KOPT-K1 (cell line): ENCODE data around the gene CFLAR.

ENCODE experiments used
- H3K27ac ChIP-seq: fragments of 200-600 bp; sonication (generic); 2 replicates; pipeline ENCODE4 v1.5.1; 2016; ENCODE audit warnings: antibody characterized with exemption, mild to moderate bottlenecking, low read depth, low read length; ENCODE audit not compliant: poor library complexity, severe bottlenecking
- H3K36me3 ChIP-seq: fragments of 200-600 bp; sonication (generic); 2 replicates; pipeline ENCODE4 v1.5.1; 2017; ENCODE audit warnings: antibody characterized with exemption, mild to moderate bottlenecking, low read length, moderate library complexity; ENCODE audit not compliant: insufficient read depth
- H3K9me3 ChIP-seq: fragments of 200-600 bp; sonication (generic); 2 replicates; pipeline ENCODE4 v1.5.1; 2017; ENCODE audit warnings: antibody characterized with exemption, low read length, mild to moderate bottlenecking; ENCODE audit not compliant: insufficient read depth, poor library complexity, severe bottlenecking

CFLAR gene

GRCh38 chr2:201197781-201198180 is 81.8 kb downstream of the CFLAR start:
- H3K9me3 ChIP-seq, result no peaks in the 10 kb centered on the region
- H3K27ac ChIP-seq, result no peak overlapping the region
- peaks cover 81% of the 10 kb centered on the region for H3K36me3 ChIP-seq

DNA sequence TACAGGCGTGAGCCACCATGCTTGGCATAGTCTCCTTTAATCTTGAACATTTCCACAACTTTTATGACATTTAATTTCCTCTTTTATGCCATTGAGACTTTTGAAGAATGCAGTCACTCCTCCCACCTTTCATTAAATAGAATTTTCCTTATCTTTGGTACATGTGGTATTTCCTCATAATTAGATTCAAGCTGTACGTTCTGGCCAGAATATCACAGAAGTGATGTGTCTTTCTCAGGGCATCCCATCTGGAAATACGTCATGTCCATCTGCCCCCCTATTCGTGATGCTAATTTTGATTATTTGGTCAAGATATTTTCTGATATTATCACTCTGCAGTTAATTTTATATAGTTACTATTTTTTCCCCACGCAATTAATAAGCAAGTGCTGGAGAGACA is 83.9 kb downstream of the CFLAR start:
- H3K9me3 ChIP-seq, result no peaks in the 10 kb centered on the region

GRCh38 chr2:201200345-201200744 is 84.4 kb downstream of the CFLAR start:
- Histone ChIP-seq H3K36me3 (peaks cover 91% of the 10 kb centered on the region), H3K27ac (no peak overlapping the region), H3K9me3 (no peaks in the 10 kb centered on the region)

More for the DNA sequence above, 83.9 kb downstream of the CFLAR start:
- no peak overlapping the region for H3K27ac ChIP-seq
- H3K36me3 ChIP-seq, result peaks cover 90% of the 10 kb centered on the region

- no peaks in the 10 kb centered on the region for H3K9me3 ChIP-seq
- peak overlapping the region; percentile 6 for H3K27ac ChIP-seq
- peaks cover 90% of the 10 kb centered on the region for H3K36me3 ChIP-seq
Observed at GRCh38 chr2:201201371-201201770, 85.4 kb downstream of the CFLAR start.

DNA sequence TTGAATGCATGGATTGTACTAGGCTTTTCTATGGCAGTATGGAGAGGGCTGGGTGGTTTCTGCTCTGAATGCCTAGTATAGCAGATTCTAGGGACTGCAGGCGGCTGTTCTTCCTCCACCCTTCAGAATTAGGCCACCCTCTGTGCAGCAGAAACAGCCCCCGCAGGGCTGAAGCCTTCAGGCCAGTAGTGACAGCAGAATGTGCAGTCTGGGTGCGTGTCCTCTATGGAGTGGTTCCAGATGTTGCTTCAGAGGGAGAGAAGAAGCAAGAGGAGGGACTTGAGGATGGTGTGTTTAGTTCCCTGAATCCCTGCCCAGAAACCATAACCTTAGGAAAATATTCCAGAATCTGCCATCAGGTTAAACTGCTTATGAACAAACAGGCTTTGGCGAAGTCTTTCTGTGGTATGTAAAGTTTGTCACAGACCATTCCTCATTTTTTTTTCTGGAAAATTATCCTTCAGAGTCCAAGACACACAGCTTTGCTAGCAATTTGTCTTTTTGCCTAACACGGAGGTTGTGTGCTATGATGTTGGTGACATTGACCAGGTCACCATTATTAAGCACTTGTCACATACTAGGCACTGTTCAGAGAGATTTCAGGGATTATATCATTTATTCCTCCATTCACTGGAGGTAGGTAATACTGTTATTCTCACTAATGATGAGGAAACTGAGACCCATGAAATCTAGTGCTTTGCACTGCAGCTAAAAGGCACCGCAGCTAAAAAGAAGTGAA is 88.1 kb downstream of the CFLAR start:
- peaks cover 91% of the 10 kb centered on the region for H3K36me3 ChIP-seq
- no peaks in the 10 kb centered on the region for H3K9me3 ChIP-seq
- H3K27ac ChIP-seq, result peak overlapping the region; percentile 44

GRCh38 chr2:201204655-201205514 is 88.9 kb downstream of the CFLAR start:
- Histone ChIP-seq H3K9me3 (no peaks in the 10 kb centered on the region), H3K27ac (peak overlapping the region; percentile 44), H3K36me3 (peaks cover 91% of the 10 kb centered on the region)

DNA sequence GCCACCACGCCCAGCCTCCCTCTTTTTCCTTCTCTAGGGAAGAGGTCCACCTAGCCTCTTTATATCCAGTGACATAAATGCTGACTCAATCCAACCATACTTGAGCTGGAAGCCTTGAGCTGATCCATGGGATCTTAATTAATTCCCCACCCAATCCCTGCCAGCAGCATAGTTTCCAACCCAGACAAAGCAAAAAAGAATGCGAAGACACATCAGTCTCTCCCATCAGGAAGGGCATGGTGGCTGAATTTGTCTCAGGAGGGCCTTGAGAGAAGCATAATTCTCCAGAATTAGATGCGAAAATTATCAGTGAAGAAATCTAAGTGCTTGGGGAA is 89.5 kb downstream of the CFLAR start:
- H3K36me3 ChIP-seq, result peaks cover 91% of the 10 kb centered on the region
- no peaks in the 10 kb centered on the region for H3K9me3 ChIP-seq
- H3K27ac ChIP-seq, result no peak overlapping the region

DNA sequence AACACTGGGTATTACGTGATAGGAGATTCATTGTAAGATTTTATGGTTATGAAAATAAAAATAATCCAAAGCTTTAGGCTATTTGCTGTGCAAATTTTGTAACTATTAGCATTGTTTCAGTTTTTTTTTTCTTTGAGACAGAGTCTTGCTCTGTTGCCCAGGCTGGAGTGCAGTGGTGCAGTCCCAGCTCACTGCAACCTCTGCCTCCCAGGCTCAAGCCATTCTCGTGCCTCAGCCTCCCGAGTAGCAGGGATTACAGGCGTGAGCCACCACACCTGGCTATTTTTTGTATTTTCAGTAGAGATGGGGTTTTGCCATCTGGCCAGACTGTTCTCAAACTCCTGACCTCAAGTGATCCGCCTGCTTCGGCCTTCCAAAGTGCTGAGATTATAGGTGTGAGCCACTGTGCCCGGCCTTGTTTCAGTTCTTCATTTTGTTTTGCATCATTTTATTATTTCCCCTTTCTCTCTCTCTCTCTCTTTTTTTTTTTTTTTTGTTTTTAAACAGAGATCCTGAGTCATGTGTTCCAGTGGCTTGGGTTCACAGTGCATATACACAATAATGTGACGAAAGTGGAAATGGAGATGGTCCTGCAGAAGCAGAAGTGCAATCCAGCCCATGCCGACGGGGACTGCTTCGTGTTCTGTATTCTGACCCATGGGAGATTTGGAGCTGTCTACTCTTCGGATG is 92.7 kb downstream of the CFLAR start:
- Histone ChIP-seq H3K36me3 (peaks cover 71% of the 10 kb centered on the region), H3K27ac (no peak overlapping the region), H3K9me3 (no peaks in the 10 kb centered on the region)

GRCh38 chr2:201215963-201216362 is 100.0 kb downstream of the CFLAR start:
- no peaks in the 10 kb centered on the region for H3K9me3 ChIP-seq
- H3K27ac ChIP-seq, result no peak overlapping the region
- H3K36me3 ChIP-seq, result peaks cover 59% of the 10 kb centered on the region

- Histone ChIP-seq H3K27ac (no peak overlapping the region), H3K9me3 (no peaks in the 10 kb centered on the region), H3K36me3 (peaks cover 53% of the 10 kb centered on the region)
Observed at GRCh38 chr2:201216918-201217317, 101.0 kb downstream of the CFLAR start.

DNA sequence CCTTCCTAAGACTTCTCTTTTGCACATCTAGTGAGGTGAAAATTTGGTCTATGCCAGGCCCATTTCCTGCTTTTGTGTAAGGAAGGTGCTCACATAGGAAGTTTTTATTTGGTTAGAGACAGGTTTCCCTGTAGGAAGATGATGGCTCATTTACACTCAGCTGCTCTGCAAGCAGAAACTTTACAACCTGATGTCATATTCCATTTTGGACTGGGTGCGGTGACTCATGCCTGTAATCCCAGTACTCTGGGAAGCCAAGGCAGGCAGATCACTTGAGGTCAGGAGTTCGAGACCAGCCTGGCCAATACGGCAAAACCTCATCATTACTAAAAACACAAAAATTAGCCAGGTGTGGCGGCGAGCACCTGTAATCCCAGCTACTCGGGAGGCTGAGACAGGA is 102.8 kb downstream of the CFLAR start:
- peaks cover 60% of the 10 kb centered on the region for H3K36me3 ChIP-seq
- H3K27ac ChIP-seq, result peak overlapping the region; percentile 10
- no peaks in the 10 kb centered on the region for H3K9me3 ChIP-seq

DNA sequence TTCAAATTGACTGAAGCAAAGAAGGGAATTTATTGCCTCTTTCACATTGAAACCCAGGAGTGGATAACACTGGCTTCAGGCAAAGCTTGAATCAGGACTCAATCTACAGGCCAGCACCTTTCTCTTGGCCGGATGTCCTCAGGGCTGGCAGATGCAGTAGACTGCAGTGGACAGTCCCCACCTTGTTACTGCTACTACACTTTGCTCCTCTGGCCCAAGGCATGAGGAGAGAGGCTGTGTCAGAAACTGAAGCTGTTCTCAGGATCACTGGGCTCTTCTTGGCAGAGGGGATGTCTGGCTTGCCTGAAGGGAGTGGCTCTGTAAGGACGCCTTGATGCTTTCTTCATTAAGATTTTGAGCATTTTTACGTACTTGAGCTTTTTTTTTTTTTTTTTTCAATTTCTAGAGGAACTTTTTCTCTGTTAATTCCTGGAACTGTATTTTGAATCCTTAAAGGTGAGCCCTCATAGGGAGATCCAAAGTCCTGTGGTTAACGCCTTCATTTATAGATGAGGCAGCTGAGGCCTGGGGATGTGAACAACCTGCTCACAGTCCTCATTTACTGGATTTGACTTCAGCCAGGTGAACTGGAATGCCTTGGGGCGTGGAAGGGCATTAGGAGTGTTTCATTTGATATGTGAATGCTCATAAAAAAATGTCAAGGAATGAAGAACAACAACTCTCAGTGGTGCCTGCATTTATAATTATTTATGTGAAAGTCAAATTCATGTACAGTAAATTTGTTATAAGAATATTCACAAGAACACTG is 103.5 kb downstream of the CFLAR start:
- peaks cover 60% of the 10 kb centered on the region for H3K36me3 ChIP-seq
- no peaks in the 10 kb centered on the region for H3K9me3 ChIP-seq
- H3K27ac ChIP-seq, result peak overlapping the region; percentile 50

- H3K27ac ChIP-seq, result peak overlapping the region; percentile 50
- H3K9me3 ChIP-seq, result no peaks in the 10 kb centered on the region
- peaks cover 59% of the 10 kb centered on the region for H3K36me3 ChIP-seq
Observed at GRCh38 chr2:201220102-201220570, 104.2 kb downstream of the CFLAR start.
